ENCODE measurements around the gene MAGIX.

DNA sequence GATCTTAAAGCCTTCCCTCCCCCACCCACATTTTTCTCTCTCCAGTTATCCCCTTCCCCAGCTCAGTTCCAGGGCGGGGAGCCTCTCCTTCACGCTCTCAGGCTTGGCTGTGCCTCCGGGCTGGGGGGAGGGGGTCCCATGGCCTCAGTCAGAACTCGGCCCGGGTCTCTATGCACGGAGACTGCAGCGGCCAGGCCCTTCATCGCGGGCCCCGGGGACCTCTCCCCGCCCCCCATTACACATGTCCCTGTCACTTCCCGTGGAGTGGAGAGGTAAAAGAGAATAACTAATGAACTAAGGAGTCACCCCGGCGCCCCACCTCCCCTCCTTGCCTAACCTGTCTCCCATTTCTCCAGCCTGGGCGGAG is 24.5 kb downstream of the MAGIX start:
- TF ChIP-seq, protein P1, sequence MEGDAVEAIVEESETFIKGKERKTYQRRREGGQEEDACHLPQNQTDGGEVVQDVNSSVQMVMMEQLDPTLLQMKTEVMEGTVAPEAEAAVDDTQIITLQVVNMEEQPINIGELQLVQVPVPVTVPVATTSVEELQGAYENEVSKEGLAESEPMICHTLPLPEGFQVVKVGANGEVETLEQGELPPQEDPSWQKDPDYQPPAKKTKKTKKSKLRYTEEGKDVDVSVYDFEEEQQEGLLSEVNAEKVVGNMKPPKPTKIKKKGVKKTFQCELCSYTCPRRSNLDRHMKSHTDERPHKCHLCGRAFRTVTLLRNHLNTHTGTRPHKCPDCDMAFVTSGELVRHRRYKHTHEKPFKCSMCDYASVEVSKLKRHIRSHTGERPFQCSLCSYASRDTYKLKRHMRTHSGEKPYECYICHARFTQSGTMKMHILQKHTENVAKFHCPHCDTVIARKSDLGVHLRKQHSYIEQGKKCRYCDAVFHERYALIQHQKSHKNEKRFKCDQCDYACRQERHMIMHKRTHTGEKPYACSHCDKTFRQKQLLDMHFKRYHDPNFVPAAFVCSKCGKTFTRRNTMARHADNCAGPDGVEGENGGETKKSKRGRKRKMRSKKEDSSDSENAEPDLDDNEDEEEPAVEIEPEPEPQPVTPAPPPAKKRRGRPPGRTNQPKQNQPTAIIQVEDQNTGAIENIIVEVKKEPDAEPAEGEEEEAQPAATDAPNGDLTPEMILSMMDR (IDR thresholded peaks at IDR 0.05): no peak
- no peak for TF ChIP-seq POLR2A (IDR thresholded peaks at IDR 0.05)
- no peak for TF ChIP-seq POLR2AphosphoS5 (IDR thresholded peaks at IDR 0.05)
